Endothelial cell of umbilical vein (primary cell): ENCODE results near the gene CCDC182. TPM values are rescaled to one million over a fixed set of nuclear protein-coding genes. Genes with fewer than 3 reads are reported as not detected.

ENCODE experiments used
- BruUV-seq: library from RNA; stranded (reverse); fragments of 400-500 nt; replicated peaks from 2 replicates; lab custom pipeline; 2021; lab: Mats Ljungman, UMichigan
- CTCF ChIA-PET: fragments of 300-600, 350-600 bp; sonication (Branson Sonifier 250); formaldehyde crosslinking; loops from one replicate; lab custom pipeline; 2021; ENCODE audit warnings: antibody characterized with exemption, inconsistent platforms; lab: Charles Lee
- POLR2A ChIA-PET: fragments of 300-600, 350-600 bp; sonication (Branson Sonifier 250); formaldehyde crosslinking; loops from one replicate; lab custom pipeline; 2021; ENCODE audit warnings: antibody characterized with exemption, inconsistent platforms; lab: Charles Lee
- DNase-seq: peaks from one replicate; pipeline ENCODE4 v3.0.0-alpha.2; 2011; ENCODE audit warnings: low read depth, low spot score
- FAIRE-seq: peaks from 2 replicates; lab custom pipeline; 2011; peaks lifted over from hg19 to GRCh38; lab: Jason Lieb, UNC
- H2AFZ ChIP-seq: 2 replicates; pipeline ENCODE4 v1.6.0; 2012; ENCODE audit warnings: low read depth, low read length, control low read depth, inconsistent platforms
- H3K27ac ChIP-seq: 2 replicates; pipeline ENCODE4 v1.5.1; 2011; ENCODE audit warnings: low read depth, mild to moderate bottlenecking, control low read depth, low read length, moderate library complexity; ENCODE audit not compliant: insufficient read depth
- H3K27me3 ChIP-seq, 2 experiments: 2 replicates each; pipeline versions ENCODE4 v1.6.0 to v1.6.1; 2011; ENCODE audit warnings: low read length in 2 of 2, mixed read lengths in 1 of 2; ENCODE audit not compliant: control insufficient read depth in 2 of 2, insufficient read depth in 2 of 2
- H3K36me3 ChIP-seq, 2 experiments: 2 replicates in 1 of 2; 3 replicates in 1 of 2; pipeline ENCODE4 v1.5.1; 2011; ENCODE audit warnings: low read length in 2 of 2, mild to moderate bottlenecking in 1 of 2, moderate library complexity in 1 of 2; ENCODE audit not compliant: control insufficient read depth in 2 of 2, insufficient read depth in 2 of 2; ENCODE audit errors: extremely low read depth in 1 of 2
- H3K4me1 ChIP-seq: 3 replicates; pipeline ENCODE4 v1.5.1; 2011; ENCODE audit warnings: mild to moderate bottlenecking, low read length; ENCODE audit not compliant: control insufficient read depth, insufficient read depth; ENCODE audit errors: extremely low read depth
- H3K4me2 ChIP-seq: 2 replicates; pipeline ENCODE4 v1.6.1; 2011; ENCODE audit warnings: low read length, control low read depth, mixed read lengths; ENCODE audit not compliant: insufficient read depth
- H3K4me3 ChIP-seq, 3 experiments: fragments of 200-600 bp in 1 of 3; sonication (generic), shearing (Covaris generic) in 1 of 3; replicated peaks in 1 of 3; 2 replicates each; pipeline ENCODE4 v1.5.1; 2011 to 2016; ENCODE audit warnings: control low read depth in 3 of 3, low read length in 3 of 3, mild to moderate bottlenecking in 2 of 3, inconsistent platforms in 1 of 3, low read depth in 1 of 3, moderate library complexity in 1 of 3; ENCODE audit not compliant: insufficient read depth in 1 of 3
- H3K79me2 ChIP-seq: 2 replicates; pipeline ENCODE4 v1.6.0; 2012; ENCODE audit warnings: low read length, inconsistent platforms; ENCODE audit not compliant: control insufficient read depth, insufficient read depth
- H3K9ac ChIP-seq: replicated peaks from 2 replicates; pipeline ENCODE3; 2011; ENCODE audit warnings: low read length, control low read depth; ENCODE audit not compliant: insufficient read depth; ENCODE audit errors: extremely low read depth
- H3K9me1 ChIP-seq: replicated peaks from 3 replicates; pipeline ENCODE4 v1.6.0; 2011; ENCODE audit warnings: mild to moderate bottlenecking, low read length; ENCODE audit not compliant: control insufficient read depth, insufficient read depth; ENCODE audit errors: extremely low read depth
- H3K9me3 ChIP-seq: replicated peaks from 2 replicates; pipeline ENCODE4 v1.5.1; 2012; ENCODE audit warnings: low read length, inconsistent platforms; ENCODE audit not compliant: control insufficient read depth, insufficient read depth
- H4K20me1 ChIP-seq: replicated peaks from 2 replicates; pipeline ENCODE3; 2011; ENCODE audit warnings: mild to moderate bottlenecking, low read length; ENCODE audit not compliant: control insufficient read depth, insufficient read depth; ENCODE audit errors: extremely low read depth
- CTCF ChIP-seq, 2 donors: IDR thresholded peaks; 1 replicate in 1 of 2; 2 replicates in 1 of 2; pipeline ENCODE4 v1.5.1; 2011; ENCODE audit warnings: low read length in 2 of 2, mild to moderate bottlenecking in 2 of 2, moderate library complexity in 2 of 2, control low read depth in 1 of 2, inconsistent platforms in 1 of 2, low read depth in 1 of 2; ENCODE audit not compliant: insufficient read depth in 1 of 2; ENCODE audit errors: extremely low read depth in 1 of 2
- EZH2 ChIP-seq: IDR thresholded peaks from 2 replicates; pipeline ENCODE4 v1.6.1; 2012; ENCODE audit warnings: borderline replicate concordance, low read depth, mild to moderate bottlenecking, moderate library complexity, low read length, inconsistent platforms; ENCODE audit not compliant: severe bottlenecking
- FOS ChIP-seq: IDR thresholded peaks from 2 replicates; pipeline ENCODE4 v1.6.1; 2011; ENCODE audit warnings: mild to moderate bottlenecking, low read length, moderate library complexity, borderline replicate concordance; ENCODE audit not compliant: insufficient read depth
- GATA2 ChIP-seq: IDR thresholded peaks from 2 replicates; pipeline ENCODE4 v1.7.0; 2011; ENCODE audit warnings: low read depth, mild to moderate bottlenecking, moderate library complexity, mixed read lengths, low read length; ENCODE audit not compliant: insufficient read length, insufficient read depth
- JUN ChIP-seq: IDR thresholded peaks from 2 replicates; pipeline ENCODE4 v1.6.1; 2011; ENCODE audit warnings: borderline replicate concordance, low read depth; ENCODE audit not compliant: insufficient read length, insufficient read depth
- MAX ChIP-seq: IDR thresholded peaks from 2 replicates; pipeline ENCODE4 v1.6.1; 2011; ENCODE audit not compliant: insufficient read depth, insufficient read length
- MYC ChIP-seq: IDR thresholded peaks from one replicate; pipeline ENCODE4 v1.6.1; 2011; ENCODE audit warnings: mild to moderate bottlenecking, low read depth, low read length
- POLR2A ChIP-seq: IDR thresholded peaks from 2 replicates; pipeline ENCODE4 v1.6.1; 2012; ENCODE audit warnings: low read depth, mild to moderate bottlenecking, control low read depth, low read length
- POLR2AphosphoS5 ChIP-seq: IDR thresholded peaks from 2 replicates; pipeline ENCODE4 v1.6.1; 2012; ENCODE audit warnings: low read depth, mild to moderate bottlenecking, control low read depth, low read length, moderate library complexity; ENCODE audit not compliant: insufficient read depth
- dilution Hi-C: fragments of 300-500 bp; cut with MboI; formaldehyde crosslinking; loops from one replicate; pipeline ENCODE4 v1.15.0; 2019; ENCODE audit warnings: low sequenced_read_pairs; ENCODE audit not compliant: extremely low pct_ligation_motif_present
- intact Hi-C: fragments of 100-400 bp; cut with micrococcal nuclease; formaldehyde crosslinking; loops from one replicate; pipeline ENCODE4 v1.10.0; 2022
- polyA plus RNA-seq, 4 experiments: library from polyadenylated mRNA; depleted of rRNA in 3 of 4; stranded (reverse) in 3 of 4; unstranded in 1 of 4; fragments of >200 nt; gene quantifications; 2 replicates each; pipeline versions ENCODE4 v1.2.1 to v1.2.3, GENCODE V29; 2011 to 2012; ENCODE audit warnings: missing spikeins in 1 of 4
- total RNA-seq: library from RNA; stranded (reverse); gene quantifications from 2 replicates; pipeline ENCODE4 v1.2.3, GENCODE V29; 2021

Gene CCDC182
- total and polyA plus RNA-seq, 2 donors (not counting 3 experiments of a cell fraction or from before 2014, with no cell fraction given), result not detected

GRCh38 chr17:57782062-57782490 lies 37.0 kb upstream of the CCDC182 start:
- Histone ChIP-seq H3K9me3 (no peaks in the 10 kb centered on the region), H3K4me2 (no peak overlapping the region), H3K9ac (no peak overlapping the region), H3K4me3 (no peak overlapping the region), H3K27me3 (peaks cover 12 to 13% of the 10 kb centered on the region in 2 experiments), H3K9me1 (no peaks in the 10 kb centered on the region), H3K27ac (no peak overlapping the region), H3K36me3 (no peaks in the 10 kb centered on the region), H4K20me1 (no peaks in the 10 kb centered on the region), H3K4me1 (no peaks in the 10 kb centered on the region), H3K79me2 (no peaks in the 10 kb centered on the region), H2AFZ (no peak overlapping the region)
- ChIA-PET CTCF (interaction anchor here (1.2 to 5.1 kb wide), 10 partner anchors 8 to 660 kb away, joined by 5 to 73 read pairs (median 32); no protein-coding TSS in a partner anchor), POLR2A (no interaction called here)
- intact Hi-C loops (loop anchor here (2.0 to 5.0 kb wide), 3 partner anchors 95 to 539 kb away; no protein-coding TSS in a partner anchor), dilution Hi-C loops (no loop called here)
- TF ChIP-seq MAX (no peak), POLR2A (no peak)
- BruUV-seq, result no TSS peak
- FAIRE-seq (no peak), DNase-seq (peak; percentile 18)

GRCh38 chr17:57781386-57782061 lies 36.4 kb upstream of the CCDC182 start:
- Histone ChIP-seq H3K27me3 (peaks cover 10 to 12% of the 10 kb centered on the region in 2 experiments), H4K20me1 (no peaks in the 10 kb centered on the region), H3K27ac (no peak overlapping the region), H3K4me1 (no peaks in the 10 kb centered on the region), H3K4me2 (no peak overlapping the region), H3K79me2 (no peaks in the 10 kb centered on the region), H3K9me1 (no peaks in the 10 kb centered on the region), H3K9me3 (no peaks in the 10 kb centered on the region), H3K9ac (no peak overlapping the region), H3K4me3 (no peak overlapping the region), H3K36me3 (no peaks in the 10 kb centered on the region), H2AFZ (no peak overlapping the region)
- ChIA-PET POLR2A (interaction anchor here (0.5 kb wide), 1 partner anchor 29 kb away, joined by 3 read pairs; no protein-coding TSS in a partner anchor), CTCF (interaction anchor here (1.2 to 5.1 kb wide), 5 partner anchors 12 to 652 kb away, joined by 5 to 73 read pairs (median 36); no protein-coding TSS in a partner anchor)
- BruUV-seq, result no TSS peak
- FAIRE-seq, result no peak
- intact Hi-C loops, result loop anchor here (2.0 to 5.0 kb wide), 3 partner anchors 94 to 539 kb away; no protein-coding TSS in a partner anchor
- dilution Hi-C loops, result no loop called here
- no peak for TF ChIP-seq GATA2
- no peak for TF ChIP-seq POLR2A
- TF ChIP-seq POLR2AphosphoS5, result no peak
- TF ChIP-seq CTCF (IDR thresholded peaks at IDR 0.05; ENCODE audit: extremely low read depth in 1 of 2, insufficient read depth in 1 of 2, low read depth in 1 of 2, low read length in 2 of 2), result no peak
- no peak for TF ChIP-seq MAX
- no peak for TF ChIP-seq JUN
- TF ChIP-seq FOS, result no peak
- TF ChIP-seq MYC, result no peak
- TF ChIP-seq EZH2, result no peak
- peak; percentile 6 for DNase-seq
